GM18499 (cell line): ENCODE data around the gene MCAM.

Experiments
- ATAC-seq: cut with Tn5 transposase; IDR thresholded peaks from one replicate; pipeline ENCODE4 v1.9.1; 2021; ENCODE audit warnings: moderate number of reproducible peaks; ENCODE audit not compliant: insufficient read depth, unreplicated experiment

The MCAM gene

GRCh38 chr11:119334174-119334930 is 17.4 kb upstream of the MCAM start, which contains the start of gene RNF26:
Gene RNF26 (plus strand): TSS chr11:119334527. CDS start chr11:119335123, 596 bp downstream.
- ATAC-seq = peak; percentile 68

- no peak for ATAC-seq
These were observed 15.3 kb upstream of the MCAM start for GRCh38 chr11:119332111-119332765.

GRCh38 chr11:119330237-119330636 is 13.3 kb upstream of the MCAM start:
- no peak for ATAC-seq

- ATAC-seq = no peak
These were observed 12.4 kb upstream of the MCAM start for GRCh38 chr11:119329320-119329719.

- ATAC-seq = no peak
These were observed 7.3 kb upstream of the MCAM start for GRCh38 chr11:119324189-119324588.

GRCh38 chr11:119323532-119324033 is 6.7 kb upstream of the MCAM start:
- ATAC-seq = no peak

GRCh38 chr11:119322921-119323531 is 6.1 kb upstream of the MCAM start:
- ATAC-seq = no peak

- ATAC-seq = no peak
These were observed 5.4 kb upstream of the MCAM start for GRCh38 chr11:119322360-119322739.

GRCh38 chr11:119320776-119321524 is 4.0 kb upstream of the MCAM start:
- no peak for ATAC-seq

- ATAC-seq = no peak
These were observed 3.4 kb upstream of the MCAM start for GRCh38 chr11:119320240-119320775.

GRCh38 chr11:119319700-119320239 is 2.8 kb upstream of the MCAM start:
- ATAC-seq = no peak

GRCh38 chr11:119319136-119319699 is 2.3 kb upstream of the MCAM start:
- no peak for ATAC-seq

GRCh38 chr11:119318240-119319135 is 1.6 kb upstream of the MCAM start:
- no peak for ATAC-seq

GRCh38 chr11:119317592-119318239 is 786 bp upstream of the MCAM start:
- no peak for ATAC-seq

- no peak for ATAC-seq
These were observed 758 bp downstream of the MCAM start for GRCh38 chr11:119316016-119316728.

GRCh38 chr11:119315131-119316015 is 1.6 kb downstream of the MCAM start:
- no peak for ATAC-seq

GRCh38 chr11:119314726-119315125 is 2.2 kb downstream of the MCAM start:
- no peak for ATAC-seq
